Medulla oblongata (tissue), 1 donor: ENCODE results near the gene RHCE.
"Not testable (repeated sequence)": the region's sequence is repeated elsewhere in the genome, so short reads cannot be mapped to it uniquely, and the experiment has no call there.

ENCODE experiments used
- DNase-seq: peaks from one replicate; pipeline ENCODE4 v3.0.0-alpha.2; 2015; ENCODE audit errors: extremely low spot score

Gene RHCE

DNA sequence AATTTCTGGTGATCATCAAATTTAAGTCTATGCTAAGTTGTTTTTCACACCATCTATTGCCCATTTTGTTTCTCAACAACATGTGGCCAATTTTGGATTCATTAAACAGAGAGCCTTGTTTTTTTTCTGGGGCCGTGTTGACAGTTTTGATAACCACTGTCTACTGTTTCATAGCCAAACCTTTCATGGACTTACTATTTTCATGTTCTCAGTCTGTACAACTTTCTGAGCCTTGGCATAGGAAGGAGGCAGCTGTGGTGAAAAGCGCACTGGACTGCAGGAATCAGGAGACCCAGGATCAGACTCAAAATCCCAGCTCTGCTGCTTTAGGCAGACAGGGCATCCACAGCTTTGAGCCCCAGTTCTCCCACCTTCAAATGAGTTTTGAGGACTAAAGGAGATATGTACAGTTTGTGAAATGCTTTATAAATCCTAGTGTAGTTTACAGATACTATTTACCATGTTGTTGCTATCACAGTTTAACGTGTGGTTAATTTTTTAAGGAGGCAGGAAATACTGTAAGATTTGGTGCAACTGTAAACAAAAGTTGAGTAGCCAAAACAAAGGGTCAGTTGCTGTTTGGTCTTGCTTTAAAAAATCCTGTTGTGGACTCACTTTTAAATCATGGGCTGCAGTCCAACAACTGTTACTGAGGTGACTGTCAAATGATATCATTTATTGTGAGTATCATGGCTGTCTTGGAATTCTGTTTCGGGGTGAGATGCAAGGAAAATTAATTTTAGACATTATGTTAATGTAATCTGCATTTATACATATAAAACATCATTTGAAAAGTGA, 13.0 kb upstream of the RHCE start:
- DNase-seq, result peak; percentile 48

GRCh38 chr1:25432749-25433388, 12.2 kb upstream of the RHCE start:
- DNase-seq, result peak; percentile 21

DNA sequence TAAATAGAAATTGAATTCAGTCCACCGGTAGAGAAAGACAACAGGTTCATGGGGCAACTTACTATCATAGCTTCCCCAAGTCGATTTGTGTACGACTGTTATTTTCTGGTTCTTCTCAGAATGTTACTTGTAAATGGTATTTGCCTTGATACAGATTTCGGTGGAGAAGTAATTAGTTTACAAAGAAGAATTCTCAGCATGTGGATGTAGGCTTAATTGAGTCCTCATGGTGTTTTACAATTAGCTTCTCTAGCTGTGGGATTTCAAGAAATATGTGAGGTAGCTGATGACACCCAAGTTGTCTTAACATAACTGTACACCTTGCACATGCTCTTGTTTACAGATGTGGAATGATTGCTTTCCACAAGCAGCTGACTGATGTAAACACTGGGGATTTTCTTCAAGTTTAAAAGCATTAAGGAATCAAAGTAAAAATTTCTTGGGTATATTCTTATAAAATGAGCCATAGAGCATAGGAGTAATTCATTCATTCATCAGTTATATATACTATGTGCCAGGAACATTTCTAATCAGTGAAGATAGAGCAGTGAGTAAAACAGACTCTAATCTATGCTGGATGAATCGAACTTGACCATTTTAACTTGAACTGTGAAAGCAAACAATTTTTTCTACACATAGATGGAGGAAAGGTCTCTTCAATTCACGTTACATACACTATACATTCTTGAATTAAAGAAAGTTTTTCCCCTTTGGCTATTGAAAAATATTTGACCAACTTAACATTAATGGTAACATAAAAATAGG, 11.5 kb upstream of the RHCE start:
- peak; percentile 38 for DNase-seq

DNA sequence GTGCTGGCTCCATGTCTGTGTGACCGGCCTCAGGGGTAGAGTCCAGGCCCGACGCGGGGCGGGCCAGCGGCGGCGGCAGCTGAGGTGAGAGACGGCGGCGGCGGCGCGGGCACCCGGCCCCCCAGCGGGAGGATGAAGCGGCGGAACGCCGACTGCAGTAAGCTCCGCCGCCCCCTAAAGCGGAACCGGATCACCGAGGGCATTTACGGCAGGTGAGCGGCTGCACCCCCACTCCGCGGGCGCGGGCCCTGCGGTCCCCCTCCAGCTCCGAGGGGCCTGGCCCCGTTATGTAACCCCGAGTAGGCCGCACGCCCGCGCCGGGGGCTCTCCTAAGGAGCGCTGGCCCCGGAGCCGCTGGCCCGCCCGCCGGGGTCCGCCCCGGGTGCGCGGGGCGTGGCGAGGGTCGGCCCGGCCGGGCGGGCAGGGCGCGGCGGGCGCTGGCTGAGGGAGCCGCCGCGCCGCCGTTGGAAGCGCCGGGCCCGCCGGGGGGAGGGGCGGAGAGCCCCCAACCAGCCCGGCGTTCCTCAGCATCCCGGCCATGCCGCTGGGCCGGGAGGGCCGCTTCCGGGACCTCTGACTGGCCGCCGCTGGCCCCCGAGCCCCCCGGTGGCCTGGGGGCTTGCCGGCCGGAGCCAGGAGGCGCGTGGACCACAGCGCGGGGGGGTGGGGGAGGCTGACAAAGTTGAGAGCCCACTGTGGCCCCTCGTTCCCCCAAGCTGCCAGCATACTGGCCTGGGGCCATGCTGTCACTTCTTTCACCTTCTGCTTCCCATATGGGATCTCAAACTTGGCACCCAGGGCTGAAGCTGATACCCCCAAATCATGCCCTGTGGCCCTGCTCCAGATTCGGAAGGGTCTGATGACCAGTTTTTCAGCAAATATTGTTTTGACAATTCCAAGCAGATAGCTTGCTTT, 10.6 kb upstream of the RHCE start:
- DNase-seq, result peak; percentile 18

DNA sequence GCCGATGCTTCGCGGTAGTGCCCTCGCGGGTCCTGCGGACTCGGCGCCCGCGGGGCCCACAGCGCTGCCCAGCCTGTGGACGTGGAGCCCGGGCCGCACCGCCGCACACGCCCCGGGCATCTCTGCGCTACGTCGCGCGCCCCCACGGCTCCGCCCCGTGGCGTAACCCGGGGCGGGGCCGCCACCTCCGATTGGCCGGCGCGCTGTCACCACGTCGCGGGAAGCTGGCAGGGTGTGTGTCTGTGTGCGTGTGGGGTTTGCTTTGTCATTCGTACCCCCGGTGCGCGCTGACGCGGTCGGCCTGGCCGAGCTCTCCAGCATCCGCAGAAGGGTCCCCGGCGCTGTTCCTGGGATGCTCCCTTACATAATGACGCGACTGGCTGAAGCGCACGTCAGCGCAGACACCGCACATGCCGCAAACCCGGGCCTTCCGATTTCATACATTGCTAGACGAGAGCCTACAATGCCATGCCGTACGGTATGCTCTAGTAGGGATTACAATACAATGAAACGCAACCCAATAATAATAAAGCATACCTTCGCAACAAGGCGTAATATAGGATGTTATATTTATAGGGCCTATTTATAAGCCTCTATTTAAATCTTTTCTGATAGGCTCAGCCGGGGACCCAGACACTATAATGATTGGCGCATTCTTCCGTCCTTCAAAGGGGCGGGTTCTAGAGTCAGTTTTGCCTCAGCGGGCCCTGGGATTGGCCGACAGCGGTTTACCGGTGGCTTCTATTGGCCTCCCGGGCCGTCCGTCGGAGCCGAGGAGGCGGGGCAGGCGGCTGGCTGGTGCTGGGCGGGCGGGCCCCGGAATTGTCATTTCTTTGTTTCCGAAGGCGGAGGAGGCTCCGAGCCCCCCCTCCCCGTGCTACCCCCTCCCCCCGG, 9.7 kb upstream of the RHCE start, which contains the start of gene MACO1:
Gene MACO1 (plus strand): TSS at position 825 of the 894 bp plus-strand sequence. CDS start 202 bp downstream, outside the sequence.
- DNase-seq, result peak; percentile 99

- DNase-seq, result no peak
Measured at GRCh38 chr1:25428475-25429166, 8.0 kb upstream of the RHCE start.

DNA sequence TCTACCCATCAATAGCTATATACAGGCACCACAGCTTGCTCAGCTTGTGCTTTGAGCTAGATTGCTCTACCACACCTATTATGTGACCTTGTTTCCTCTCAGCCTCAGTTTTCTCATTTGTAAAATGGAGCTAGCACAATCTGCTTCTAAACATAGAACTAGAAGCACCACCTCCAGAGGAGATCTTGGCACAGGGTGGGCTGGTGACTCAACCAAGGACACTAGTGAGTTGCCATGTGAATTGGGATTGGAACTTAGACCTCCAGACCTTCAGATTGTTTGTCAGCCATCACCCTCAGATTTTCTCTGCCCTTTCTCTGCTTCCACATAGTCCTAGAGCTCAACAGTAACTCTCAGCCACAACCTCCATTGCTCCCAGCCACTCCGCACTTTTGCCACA, 7.1 kb upstream of the RHCE start:
- DNase-seq, result no peak

- no peak for DNase-seq
Measured at GRCh38 chr1:25425098-25426085, 4.8 kb upstream of the RHCE start.

DNA sequence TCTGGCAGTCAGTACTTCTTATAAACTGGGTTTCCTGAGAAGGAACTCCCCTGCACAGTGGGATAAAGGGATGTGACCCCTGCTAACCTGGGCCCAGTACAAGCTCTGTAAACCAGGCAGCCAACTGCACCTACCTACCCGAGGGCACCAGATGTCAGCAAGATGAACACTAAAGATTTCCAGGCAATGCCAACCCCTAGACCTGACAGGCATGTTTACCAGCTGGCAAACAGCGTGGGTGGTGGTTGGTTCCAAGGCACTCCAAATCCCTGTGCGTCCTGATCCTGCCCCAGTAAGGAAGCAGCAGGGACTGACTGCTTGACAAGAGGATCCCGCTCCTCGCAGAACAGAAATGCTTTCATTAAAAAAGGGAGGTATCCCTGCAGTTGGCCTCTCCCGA, 2.6 kb upstream of the RHCE start:
- not testable (repeated sequence) for DNase-seq

DNA sequence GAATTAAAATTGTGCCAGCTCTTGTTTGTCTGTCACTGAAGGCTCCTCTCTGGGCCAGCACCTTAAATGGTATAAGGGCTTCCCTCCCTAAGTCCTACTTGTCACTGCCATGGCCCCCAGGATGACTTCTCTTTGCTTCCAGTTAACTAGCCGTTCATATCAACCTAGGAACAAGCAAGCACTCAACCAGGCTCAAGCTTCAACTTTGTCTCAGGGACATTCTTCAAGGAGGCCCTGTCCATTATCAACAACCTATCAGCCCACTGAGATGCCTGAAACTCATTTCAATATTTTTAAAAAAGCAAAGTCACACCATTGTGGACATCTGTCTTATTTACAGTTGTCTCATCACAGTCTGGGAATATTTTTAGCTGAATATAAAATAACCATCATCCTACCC, 1.3 kb downstream of the RHCE start:
- not testable (repeated sequence) for DNase-seq

- DNase-seq, result not testable (repeated sequence)
Measured at GRCh38 chr1:25417280-25417679, 3.3 kb downstream of the RHCE start.

DNA sequence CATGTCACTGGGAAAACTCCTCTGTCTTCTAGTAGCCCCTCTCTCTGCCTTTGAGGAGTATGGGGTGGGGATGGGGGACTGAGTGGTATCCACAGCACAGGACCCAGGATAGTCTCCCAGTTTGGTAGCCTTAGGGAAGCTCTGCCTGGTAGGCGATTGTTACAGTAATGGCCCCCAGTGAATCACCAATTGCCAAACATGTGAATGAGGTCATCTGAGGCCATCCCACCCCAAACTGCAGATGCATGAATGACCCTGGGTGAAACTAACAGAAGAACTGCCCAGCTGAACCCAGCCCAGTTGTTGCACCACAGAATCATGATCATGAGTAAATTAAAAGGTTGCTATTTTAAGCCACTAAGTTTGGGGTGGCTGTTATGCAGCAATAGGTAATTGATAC, 6.0 kb downstream of the RHCE start:
- not testable (repeated sequence) for DNase-seq

DNA sequence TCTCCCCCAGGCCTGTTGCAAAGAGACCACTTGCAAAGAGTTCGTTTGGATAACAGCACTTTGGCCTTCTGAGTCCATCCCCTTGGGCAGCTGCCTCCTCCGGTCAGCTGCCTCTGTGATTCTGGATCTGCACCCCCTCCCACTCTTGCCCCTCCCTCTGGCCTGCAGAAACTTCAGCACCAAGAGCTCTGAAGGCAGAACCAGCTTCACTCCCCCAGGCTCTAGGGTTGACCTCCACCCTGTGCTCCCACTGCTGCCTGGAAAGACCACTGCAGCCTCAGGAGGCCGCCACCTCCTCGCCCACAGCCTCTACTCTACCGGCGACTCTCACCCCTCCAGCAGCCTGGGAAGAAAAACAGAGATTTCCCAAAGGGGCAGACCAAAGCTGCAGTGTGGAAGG, 6.5 kb downstream of the RHCE start:
- not testable (repeated sequence) for DNase-seq

DNA sequence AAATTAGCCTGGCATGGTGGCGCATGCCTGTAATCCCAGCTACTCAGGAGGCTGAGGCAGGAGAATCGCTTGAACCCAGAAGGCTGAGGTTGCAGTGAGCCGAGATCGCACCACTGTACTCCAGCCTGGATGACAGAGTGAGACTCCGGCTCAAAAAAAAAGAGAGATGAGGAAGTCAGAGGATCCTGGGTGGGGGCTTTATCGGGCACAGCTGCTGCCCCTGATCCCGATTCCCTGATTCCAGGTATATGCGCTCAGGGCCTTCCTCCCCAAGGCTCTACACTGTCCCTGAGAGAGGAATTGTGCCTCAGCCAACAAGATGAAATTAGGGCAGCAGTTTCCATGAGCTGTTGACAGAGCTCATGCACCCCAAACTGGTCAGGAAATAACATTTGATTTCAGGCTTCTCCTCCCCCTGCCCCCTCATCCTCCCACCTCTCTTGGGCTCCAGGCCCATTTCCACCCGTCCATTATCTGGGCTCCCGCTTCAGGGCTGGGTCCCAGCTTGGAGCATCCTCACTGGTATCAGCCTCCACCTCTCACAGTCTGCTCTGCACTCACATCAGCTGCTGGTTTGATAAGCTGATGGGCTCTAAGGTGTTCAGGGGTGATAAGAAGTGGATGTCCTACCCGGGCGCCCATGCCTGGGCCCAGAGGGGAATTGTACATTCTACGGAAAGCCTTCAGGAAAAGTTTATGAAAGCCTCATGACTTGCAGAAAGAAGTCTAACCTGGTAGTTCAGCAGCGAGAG, 7.6 kb downstream of the RHCE start:
- DNase-seq, result not testable (repeated sequence)

DNA sequence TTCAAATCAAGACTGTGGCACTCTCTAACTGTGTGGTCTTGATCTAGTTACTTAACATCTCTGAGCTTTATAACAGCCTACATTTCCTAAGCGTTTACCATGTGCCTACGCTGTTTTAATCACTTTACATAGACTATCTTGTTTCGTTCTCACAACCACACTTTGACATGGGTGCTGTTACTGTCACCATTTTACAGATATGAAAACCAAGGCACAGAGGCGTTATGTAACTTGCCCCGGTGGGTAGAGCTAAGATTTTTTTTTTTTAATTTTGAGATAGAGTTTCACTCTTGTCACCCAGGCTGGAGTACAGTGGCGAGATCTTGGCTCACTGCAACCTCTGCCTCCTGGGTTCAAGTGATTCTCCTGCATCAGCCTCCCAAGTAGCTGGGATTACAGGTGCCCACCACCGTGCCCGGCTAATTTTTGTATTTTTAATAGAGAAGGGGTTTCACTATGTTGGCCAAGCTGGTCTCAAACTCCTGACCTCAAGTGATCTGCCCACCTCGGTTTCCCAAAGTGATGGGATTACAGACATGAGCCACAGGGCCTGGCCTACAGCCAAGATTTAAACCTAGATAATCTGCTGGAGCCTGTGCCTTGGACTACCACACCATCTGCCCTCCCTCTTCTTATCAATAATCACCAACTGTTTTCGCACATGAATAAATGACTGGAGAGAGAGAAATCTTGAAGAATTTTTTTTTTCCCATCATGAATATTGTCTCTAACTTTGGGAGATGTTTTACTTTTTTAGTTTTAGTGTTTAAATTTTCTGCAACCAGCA, 10.8 kb downstream of the RHCE start:
- not testable (repeated sequence) for DNase-seq

- not testable (repeated sequence) for DNase-seq
Measured at GRCh38 chr1:25405731-25406305, 14.8 kb downstream of the RHCE start.
